GM12891 (cell line): ENCODE data around the gene FRMD3.

Source experiments
- POLR2A ChIP-seq: IDR thresholded peaks from 2 replicates; pipeline ENCODE4 v1.6.1; 2011; ENCODE audit warnings: low read depth, low read length, control low read depth
- POLR2AphosphoS5 ChIP-seq: IDR thresholded peaks from 2 replicates; pipeline ENCODE4 v1.6.1; 2011; ENCODE audit warnings: low read depth, low read length, control low read depth

- no peak for TF ChIP-seq POLR2A
- TF ChIP-seq POLR2AphosphoS5, result no peak
These were observed 292.1 kb downstream of the FRMD3 start for GRCh38 chr9:83245979-83246659.
